ENCODE measurements around the gene POMGNT2. TPM values are rescaled to one million over a fixed set of nuclear protein-coding genes. Genes with fewer than 3 reads are reported as not detected.

Gene POMGNT2
- total and polyA plus RNA-seq, 2 donors (not counting 1 experiment from before 2014, with no cell fraction given), result 2.8 to 3.1 TPM

- POLR2A ChIA-PET, result no interaction called here
- no peak overlapping the region for H3K4me3 ChIP-seq (ENCODE audit: control extremely low read depth in 1 of 5, extremely low read depth in 1 of 5, insufficient read depth in 1 of 5, low read depth in 2 of 5, low read length in 4 of 5)
- 100% methylated on average over 2 of the region's 2 CpGs for WGBS (ENCODE audit: insufficient coverage)
- Mint-ChIP-seq H3K9me3 (ENCODE audit: insufficient read depth) (peaks cover 8% of the 10 kb centered on the region), H3K27ac (no peak overlapping the region), H3K4me1 (no peaks in the 10 kb centered on the region), H3K27me3 (peaks cover 15% of the 10 kb centered on the region), H3K4me3 (no peak overlapping the region)
- H3K4me1 ChIP-seq (ENCODE audit: control insufficient read depth in 2 of 2, insufficient read depth in 2 of 2, low read length in 2 of 2), result no peaks in the 10 kb centered on the region
- CTCF ChIA-PET, result no interaction called here
- intact Hi-C loops (cut with micrococcal nuclease), result loop anchor here (5.0 kb wide), 1 partner anchor 399 kb away; no protein-coding TSS in a partner anchor
- H3K79me2 ChIP-seq (ENCODE audit: control insufficient read depth, insufficient read depth, low read length), result no peaks in the 10 kb centered on the region
- DNase-seq, result no peak
- ATAC-seq (ENCODE audit: low read depth), result no peak
- H2AFZ ChIP-seq (ENCODE audit: insufficient read depth, low read depth, low read length, poor library complexity, severe bottlenecking), result no peak overlapping the region
- no peak overlapping the region for H3K27ac ChIP-seq (ENCODE audit: low read length in 2 of 2)
- H3K36me3 ChIP-seq (replicated peaks in 1 of 2; ENCODE audit: control extremely low read depth in 1 of 2, control insufficient read depth in 1 of 2, extremely low read depth in 1 of 2, insufficient read depth in 2 of 2, low read length in 1 of 2), result no peaks in the 10 kb centered on the region
- H3K27me3 ChIP-seq (replicated peaks in 1 of 4; ENCODE audit: control extremely low read depth in 1 of 4, control insufficient read depth in 3 of 4, insufficient read depth in 4 of 4, low read length in 3 of 4), result peaks cover 0 to 3% (median 0%) of the 10 kb centered on the region in 4 experiments
- no peaks in the 10 kb centered on the region for H4K20me1 ChIP-seq (ENCODE audit: control insufficient read depth, insufficient read depth, low read length, poor library complexity, severe bottlenecking)
- H3K9ac ChIP-seq (ENCODE audit: low read length), result no peak overlapping the region
- peaks cover 2 to 29% (median 16%) of the 10 kb centered on the region in 3 donors for H3K9me3 ChIP-seq (ENCODE audit: control extremely low read depth in 1 of 3, control insufficient read depth in 2 of 3, insufficient read depth in 1 of 3, low read length in 2 of 3)
- no peak for TF ChIP-seq CTCF (IDR thresholded peaks at IDR 0.05)
- no peak for TF ChIP-seq EZH2 (IDR thresholded peaks at IDR 0.05; ENCODE audit: borderline replicate concordance, insufficient read depth, low read depth, low read length, poor library complexity, severe bottlenecking)
- no peak overlapping the region for H3K4me2 ChIP-seq (replicated peaks; ENCODE audit: low read depth, low read length, poor library complexity, severe bottlenecking)
These were observed 62.1 kb downstream of the POMGNT2 start for GRCh38 chr3:43043793-43044192.

DNA sequence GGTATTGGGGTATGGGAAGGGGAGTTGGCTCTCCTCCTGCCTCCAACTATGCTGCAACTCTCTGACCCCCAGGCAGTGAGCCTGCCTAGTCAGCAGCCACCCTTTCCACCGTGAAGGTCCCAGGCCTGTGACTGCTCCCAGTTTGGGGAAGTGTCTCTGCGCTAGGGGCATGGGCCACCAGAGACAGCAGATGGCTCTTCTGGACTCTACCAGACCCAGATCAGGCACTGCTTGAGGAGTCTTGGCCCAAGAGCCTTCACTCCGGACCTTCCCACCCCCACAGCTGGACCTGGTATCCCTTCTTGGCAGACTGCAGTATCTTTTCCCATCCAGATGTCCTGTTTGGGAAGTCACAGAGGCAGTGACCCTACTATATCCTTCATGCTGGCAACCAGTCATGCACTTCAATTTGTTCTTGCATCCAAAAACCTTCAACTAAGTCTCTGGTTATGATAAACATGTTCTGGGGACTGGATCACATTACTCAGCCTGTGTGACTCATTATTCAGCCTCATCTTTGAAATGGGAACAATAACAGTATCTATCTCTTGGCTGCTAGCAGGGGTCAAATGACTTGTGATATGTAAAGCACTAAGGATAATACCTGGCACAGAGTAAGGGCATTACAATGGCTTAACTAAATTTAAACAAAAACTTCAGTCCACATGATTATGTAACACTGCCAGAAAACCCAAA is 62.7 kb downstream of the POMGNT2 start:
- Histone ChIP-seq H3K4me2 (replicated peaks; ENCODE audit: low read depth, low read length, poor library complexity, severe bottlenecking) (no peak overlapping the region), H3K9ac (ENCODE audit: low read length) (no peak overlapping the region), H3K36me3 (replicated peaks in 1 of 2; ENCODE audit: control extremely low read depth in 1 of 2, control insufficient read depth in 1 of 2, extremely low read depth in 1 of 2, insufficient read depth in 2 of 2, low read length in 1 of 2) (no peaks in the 10 kb centered on the region), H4K20me1 (ENCODE audit: control insufficient read depth, insufficient read depth, low read length, poor library complexity, severe bottlenecking) (no peaks in the 10 kb centered on the region), H3K4me1 (ENCODE audit: control insufficient read depth in 2 of 2, insufficient read depth in 2 of 2, low read length in 2 of 2) (no peaks in the 10 kb centered on the region), H3K9me3 (ENCODE audit: control extremely low read depth in 1 of 3, control insufficient read depth in 2 of 3, insufficient read depth in 1 of 3, low read length in 2 of 3) (peaks cover 2 to 29% (median 16%) of the 10 kb centered on the region in 3 donors), H2AFZ (ENCODE audit: insufficient read depth, low read depth, low read length, poor library complexity, severe bottlenecking) (no peak overlapping the region), H3K4me3 (ENCODE audit: control extremely low read depth in 1 of 5, extremely low read depth in 1 of 5, insufficient read depth in 1 of 5, low read depth in 2 of 5, low read length in 4 of 5) (no peak overlapping the region), H3K27me3 (replicated peaks in 1 of 4; ENCODE audit: control extremely low read depth in 1 of 4, control insufficient read depth in 3 of 4, insufficient read depth in 4 of 4, low read length in 3 of 4) (peaks cover 0 to 3% (median 0%) of the 10 kb centered on the region in 4 experiments), H3K27ac (ENCODE audit: low read length in 2 of 2) (no peak overlapping the region), H3K79me2 (ENCODE audit: control insufficient read depth, insufficient read depth, low read length) (no peaks in the 10 kb centered on the region)
- Mint-ChIP-seq H3K4me1 (no peaks in the 10 kb centered on the region), H3K27ac (no peak overlapping the region), H3K9me3 (ENCODE audit: insufficient read depth) (peaks cover 6% of the 10 kb centered on the region), H3K4me3 (no peak overlapping the region), H3K27me3 (peaks cover 15% of the 10 kb centered on the region)
- ATAC-seq (ENCODE audit: low read depth) (no peak), DNase-seq (no peak)
- CTCF ChIA-PET, result no interaction called here
- 88% methylated on average over 3 of the region's 3 CpGs for WGBS (ENCODE audit: insufficient coverage)
- POLR2A ChIA-PET, result no interaction called here
- TF ChIP-seq EZH2 (IDR thresholded peaks at IDR 0.05; ENCODE audit: borderline replicate concordance, insufficient read depth, low read depth, low read length, poor library complexity, severe bottlenecking), result no peak
- TF ChIP-seq CTCF (IDR thresholded peaks at IDR 0.05), result no peak
- intact Hi-C loops (cut with micrococcal nuclease), result loop anchor here (5.0 kb wide), 1 partner anchor 399 kb away; no protein-coding TSS in a partner anchor
